ENCODE data around the gene SLC25A25.

Gene SLC25A25

DNA sequence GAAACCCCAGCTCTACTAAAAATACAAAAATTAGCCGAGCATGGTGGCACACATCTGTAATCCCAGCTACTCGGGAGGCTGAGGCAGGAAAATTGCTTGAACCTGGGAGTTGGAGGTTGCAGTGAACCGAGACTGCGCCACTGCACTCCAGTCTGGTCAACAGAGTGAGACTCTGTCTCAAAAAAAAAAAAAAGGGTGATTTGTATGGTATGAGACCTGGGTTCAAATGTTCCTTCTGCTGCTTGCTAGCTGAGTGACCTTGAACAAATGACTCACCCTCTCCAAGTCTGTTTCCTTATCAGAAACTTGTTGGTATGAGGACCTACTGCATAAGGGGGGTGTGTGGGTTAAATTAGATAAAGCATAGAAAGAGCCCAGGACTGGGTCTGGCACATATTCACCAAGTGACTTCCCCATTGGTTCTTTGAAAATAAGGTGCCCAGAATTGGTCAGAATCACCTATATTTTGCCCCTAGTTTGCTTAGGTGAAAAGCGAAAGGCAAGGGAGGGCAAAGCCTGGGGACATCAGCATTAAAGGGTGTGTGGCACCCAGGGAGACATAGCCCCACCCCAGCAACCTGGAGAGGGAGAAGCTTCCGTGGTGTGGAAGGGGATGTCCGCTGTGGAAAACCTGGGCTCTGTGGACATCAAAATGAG is 9.9 kb downstream of the SLC25A25 start:
- DNase-seq, result no peak

GRCh38 chr9:128078504-128079434 is 10.7 kb downstream of the SLC25A25 start:
- DNase-seq, result no peak

DNA sequence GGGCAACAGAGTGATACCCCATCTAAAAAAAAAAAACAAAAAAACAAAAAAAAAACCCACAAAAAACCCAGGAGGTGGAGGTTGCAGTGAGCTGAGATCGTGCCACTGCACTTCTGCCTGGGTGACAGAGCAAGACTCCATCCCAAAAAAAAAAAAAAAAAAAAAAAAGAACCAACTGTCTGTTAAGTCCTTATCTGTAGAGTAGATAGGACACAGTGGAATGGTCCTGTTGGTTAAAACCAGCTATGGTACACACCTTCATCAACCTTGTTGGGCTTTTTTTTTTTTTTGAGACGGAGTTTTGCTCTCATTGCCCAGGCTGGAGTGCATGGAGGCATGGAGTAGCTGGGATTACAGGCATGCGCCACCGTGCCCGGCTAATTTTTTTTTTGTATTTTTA is 12.2 kb downstream of the SLC25A25 start:
- no peak for DNase-seq

- DNase-seq, result no peak
Measured at GRCh38 chr9:128081056-128081455, 13.0 kb downstream of the SLC25A25 start.

- DNase-seq, result no peak
Measured at GRCh38 chr9:128082151-128082550, 14.1 kb downstream of the SLC25A25 start.

GRCh38 chr9:128084746-128085145 is 16.7 kb downstream of the SLC25A25 start:
- DNase-seq, result no peak

DNA sequence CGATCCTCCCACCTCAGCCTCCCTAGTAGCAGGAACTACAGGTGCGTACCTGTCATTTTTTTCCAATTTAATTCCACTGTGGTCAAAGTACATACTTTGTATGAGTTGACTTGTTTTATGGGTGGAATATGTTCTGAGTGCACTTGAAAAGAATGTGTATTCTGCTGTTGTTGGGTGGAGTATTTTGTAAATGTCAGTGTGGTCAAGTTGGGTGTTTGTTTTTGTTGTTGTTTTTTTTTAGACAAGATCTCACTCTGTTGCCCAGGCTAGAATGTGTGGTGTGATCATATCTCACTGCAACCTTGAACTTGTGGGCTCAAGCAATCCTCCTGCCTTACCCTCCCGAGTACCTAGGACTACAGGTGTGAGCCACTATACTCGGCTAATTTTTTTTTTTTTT is 17.9 kb downstream of the SLC25A25 start:
- DNase-seq, result no peak

GRCh38 chr9:128087262-128087661 is 19.2 kb downstream of the SLC25A25 start:
- no peak for DNase-seq

GRCh38 chr9:128088253-128088945 is 20.4 kb downstream of the SLC25A25 start:
- no peak for DNase-seq

DNA sequence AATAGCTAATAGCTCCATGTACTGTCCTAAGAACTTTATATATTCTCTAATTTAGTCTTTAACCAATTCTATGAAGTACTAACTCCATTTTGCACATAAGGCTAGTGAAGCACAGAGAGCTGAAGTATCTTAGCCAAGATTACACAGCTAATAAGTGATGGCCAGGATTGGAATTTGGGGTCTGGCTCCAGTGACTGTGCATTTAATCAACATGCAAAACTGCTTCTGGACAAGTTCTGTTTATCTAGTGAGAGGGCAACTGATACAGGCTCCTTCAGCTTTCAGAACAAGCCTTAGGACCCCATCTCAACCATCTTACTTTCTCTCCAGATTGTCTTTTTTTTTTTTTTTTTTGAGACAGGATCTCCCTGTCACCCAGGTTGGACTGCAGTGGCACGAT is 21.3 kb downstream of the SLC25A25 start:
- DNase-seq, result no peak

DNA sequence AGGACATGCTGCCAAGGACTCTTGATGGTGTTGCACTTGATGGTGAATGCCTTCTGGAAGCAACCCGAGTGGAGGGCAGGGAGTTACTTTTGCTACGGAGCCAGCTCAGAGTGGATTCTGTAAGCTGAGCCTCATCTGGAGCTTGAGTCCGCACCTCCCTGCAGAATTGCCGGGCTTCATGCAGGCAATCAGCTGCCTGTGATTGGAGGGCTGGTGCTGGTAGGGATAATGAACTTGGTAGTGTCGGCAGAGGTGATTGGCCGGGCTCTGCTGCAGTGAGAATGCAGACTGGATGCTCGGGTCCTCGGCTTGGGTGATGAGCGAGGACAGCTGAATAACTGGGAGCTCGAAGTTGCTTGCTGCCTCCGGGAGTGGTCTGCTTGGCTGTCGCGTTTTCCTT is 23.1 kb downstream of the SLC25A25 start:
- no peak for DNase-seq

DNA sequence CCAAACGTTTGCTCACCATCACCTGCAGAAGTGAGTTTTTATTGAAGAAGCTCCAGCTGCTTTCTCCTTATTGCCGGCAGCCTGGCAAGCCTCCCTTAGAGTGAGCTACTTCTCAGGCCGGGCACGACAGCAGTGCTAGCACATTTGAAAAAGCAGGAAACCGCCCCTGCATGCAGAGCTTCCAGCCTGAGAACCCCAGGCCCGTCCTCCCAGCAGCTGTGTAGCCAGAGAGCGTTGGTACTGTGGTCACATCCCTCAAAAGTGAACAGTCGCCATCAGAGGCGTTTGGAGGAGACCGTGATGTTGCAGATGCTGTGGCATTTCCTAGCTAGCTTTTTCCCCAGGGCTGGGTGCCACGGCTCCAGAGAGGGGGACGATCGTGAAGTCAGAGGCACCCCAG is 23.5 kb downstream of the SLC25A25 start:
- no peak for DNase-seq

GRCh38 chr9:128092199-128092977 is 24.4 kb downstream of the SLC25A25 start:
- no peak for DNase-seq

DNA sequence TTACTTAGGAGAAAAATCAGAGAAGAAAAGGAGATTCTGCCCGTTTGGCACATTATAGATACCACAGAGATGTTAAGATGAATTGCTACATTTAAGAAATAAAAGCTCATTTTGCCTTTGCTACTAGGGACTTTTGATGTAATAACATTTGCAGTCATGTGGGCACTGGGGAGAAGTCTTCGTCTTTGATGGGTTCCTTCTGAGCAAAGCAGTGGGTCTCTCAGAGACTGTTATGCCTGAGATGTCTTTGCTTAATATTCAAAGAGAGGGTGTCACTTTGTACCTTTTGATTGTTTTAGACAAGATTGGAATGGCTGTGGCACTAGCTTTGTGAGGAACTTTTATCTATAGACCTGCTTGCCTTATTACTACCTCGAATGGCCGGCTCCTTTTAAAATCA is 25.0 kb downstream of the SLC25A25 start:
- no peak for DNase-seq

DNA sequence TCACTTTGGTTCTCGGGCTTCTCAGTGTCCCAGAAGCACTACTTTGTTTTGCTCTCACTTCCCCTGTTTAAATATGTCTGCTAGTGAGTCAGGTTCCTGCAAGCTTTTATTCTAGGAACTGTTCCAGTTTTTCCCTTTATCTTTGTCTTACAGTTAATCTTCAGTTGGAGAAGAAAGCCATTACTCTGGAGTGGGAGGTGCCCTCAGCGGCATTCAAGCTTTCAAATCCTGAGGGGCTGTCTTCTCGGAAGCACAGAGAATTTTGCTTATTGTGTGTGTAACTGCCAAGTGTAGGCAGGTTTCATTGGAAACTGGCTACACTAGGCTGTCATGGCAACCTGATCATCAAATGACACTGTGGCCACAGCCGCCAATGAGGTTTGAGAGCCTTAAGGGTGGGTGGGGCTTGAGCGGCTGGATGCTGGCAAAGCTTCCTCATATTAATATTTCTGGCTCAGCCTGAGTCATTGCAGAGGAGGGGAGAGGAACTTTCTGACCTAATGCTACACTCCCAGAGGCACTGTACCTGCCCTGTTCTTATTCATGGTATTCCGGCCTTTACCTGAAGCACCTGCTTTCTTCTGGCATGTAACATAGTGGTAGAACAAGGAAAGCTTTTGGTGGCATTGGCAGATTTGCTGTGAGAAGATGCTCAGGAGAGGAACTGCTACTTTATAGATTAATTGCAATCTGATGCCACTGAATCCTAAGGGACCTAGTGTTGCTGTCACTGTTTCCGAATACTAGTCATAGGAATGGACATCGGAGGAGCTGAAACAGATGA is 26.3 kb downstream of the SLC25A25 start:
- peak; percentile 92 for DNase-seq

- DNase-seq, result no peak
Measured at GRCh38 chr9:128094950-128095544, 27.0 kb downstream of the SLC25A25 start.

DNA sequence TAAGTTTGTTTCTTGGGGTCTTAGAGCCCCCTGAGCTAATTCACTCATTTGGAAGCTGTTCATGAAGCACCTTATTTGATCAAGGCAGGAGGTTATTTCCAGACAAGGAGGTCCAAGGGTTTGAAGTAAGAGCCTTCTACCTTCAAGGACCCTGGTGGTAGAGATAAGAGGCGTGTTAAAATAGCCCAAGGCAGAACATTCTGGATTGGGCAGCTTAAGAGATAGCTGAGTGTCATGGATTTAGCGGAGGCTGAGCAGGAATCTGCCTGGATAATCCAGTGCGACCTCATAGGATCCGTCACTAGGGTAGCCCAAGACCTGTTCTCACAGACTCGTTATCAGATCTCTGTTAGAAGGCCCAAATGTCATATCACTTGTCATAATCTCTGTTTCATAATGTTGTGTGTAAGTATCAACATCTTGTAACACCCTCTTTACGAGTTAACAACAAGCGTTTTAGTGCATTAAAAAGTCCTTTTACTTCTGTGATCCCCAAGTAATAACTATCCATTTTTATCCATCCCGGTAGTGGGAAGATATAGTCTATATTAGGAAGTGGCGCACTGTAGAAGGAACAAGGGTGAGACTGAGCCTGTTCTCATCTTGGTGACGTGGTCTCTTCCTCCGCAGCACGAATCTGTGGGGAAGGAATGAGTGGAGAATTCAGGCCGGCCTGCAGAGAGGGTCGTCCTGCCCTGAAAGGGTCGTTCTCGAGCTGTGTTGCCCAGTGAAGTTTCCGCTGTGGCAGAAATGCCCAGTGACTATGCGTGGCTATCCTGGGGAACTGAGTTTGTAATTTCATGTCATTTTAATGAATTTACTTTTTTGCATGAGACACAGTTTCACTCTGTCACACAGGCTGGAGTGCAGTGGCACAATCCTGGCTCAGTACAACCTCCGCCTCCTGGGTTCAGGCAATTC is 28.8 kb downstream of the SLC25A25 start:
- no peak for DNase-seq

DNA sequence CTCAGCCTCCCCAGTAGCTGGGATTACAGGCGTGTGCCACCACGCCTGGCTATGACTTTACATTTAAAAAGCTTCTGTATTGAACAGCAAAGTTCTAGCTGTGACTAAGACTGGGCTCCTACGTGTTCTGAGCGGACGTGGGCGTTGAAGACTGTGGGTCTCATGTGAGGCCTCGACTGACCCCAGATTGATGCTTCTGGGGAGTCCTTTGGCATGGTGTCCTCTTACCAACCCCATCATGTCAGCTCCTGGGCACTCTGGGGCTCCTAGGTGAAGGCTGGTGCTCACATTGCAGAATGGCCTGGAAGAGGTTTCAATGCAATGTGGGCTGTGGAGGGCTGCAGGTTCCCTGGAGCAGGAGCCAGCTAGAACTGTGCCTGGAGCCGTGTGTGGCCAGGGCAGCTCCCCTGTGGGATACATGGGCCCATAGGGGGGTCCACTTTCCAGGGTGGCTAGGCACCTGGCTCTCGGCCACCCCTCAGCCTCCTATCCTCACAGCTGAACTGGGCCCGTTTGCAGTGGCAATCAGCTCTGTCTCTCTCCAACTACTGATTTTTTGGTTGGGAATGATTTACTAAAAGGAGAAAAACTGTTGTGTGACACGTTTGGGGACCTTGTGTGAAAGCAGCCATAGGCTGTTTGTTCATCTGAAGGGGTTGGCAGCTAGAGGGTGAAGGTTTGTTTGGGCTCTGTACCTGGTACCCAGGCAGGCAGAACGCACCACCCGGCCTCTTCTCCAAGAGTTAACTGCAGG is 29.7 kb downstream of the SLC25A25 start:
- DNase-seq, result peak; percentile 34

Data from stimulated activated CD4-positive, alpha-beta T cell treated with anti-CD3 and anti-CD28 coated beads, Interleukin-15, amount 100 ng/mL, for 24 hours (primary cell).